IMR-90 (cell line): Measurements from ENCODE around the gene ARSJ. TPM values are rescaled to one million over a fixed set of nuclear protein-coding genes. Genes with fewer than 3 reads are reported as not detected.

Experiments
- ATAC-seq: fragments of 200-7000 bp; cut with Tn5 transposase; 2 replicates; pipeline ENCODE4 v1.9.1; 2020; ENCODE audit warnings: low read depth, mild to moderate bottlenecking, moderate library complexity
- BruUV-seq: library from RNA; stranded (reverse); fragments of 400-500 nt; replicated peaks from 2 replicates; lab custom pipeline; 2021; lab: Mats Ljungman, UMichigan
- CTCF ChIA-PET: fragments of 300-600 bp; formaldehyde crosslinking; extraction: SDS; loops from one replicate; lab custom pipeline; 2021; ENCODE audit warnings: antibody characterized with exemption; lab: Yijun Ruan, JAX
- POLR2A ChIA-PET: fragments of 300-600 bp; sonication (Branson Sonifier 250); formaldehyde crosslinking; loops from one replicate; lab custom pipeline; 2022; ENCODE audit warnings: antibody characterized with exemption; ENCODE audit not compliant: unreplicated experiment; lab: Charles Lee
- DNase-seq: peaks from one replicate; pipeline ENCODE4 v3.0.0; 2013
- H2AFZ ChIP-seq: replicated peaks from 2 replicates; pipeline ENCODE3; 2013; ENCODE audit warnings: low read length, mild to moderate bottlenecking; ENCODE audit not compliant: poor library complexity
- H2AK5ac ChIP-seq: 2 replicates; pipeline ENCODE4 v1.6.1; 2013; ENCODE audit warnings: low read depth, low read length, inconsistent platforms
- H2AK9ac ChIP-seq: replicated peaks from 2 replicates; pipeline ENCODE3; 2013; ENCODE audit warnings: mild to moderate bottlenecking, low read depth, low read length, moderate library complexity; ENCODE audit not compliant: poor library complexity
- H2BK120ac ChIP-seq: 2 replicates; pipeline ENCODE4 v1.6.1; 2013; ENCODE audit warnings: low read depth, low read length, inconsistent platforms
- H2BK15ac ChIP-seq: 3 replicates; pipeline ENCODE4 v1.6.1; 2013; ENCODE audit warnings: low read depth, low read length, inconsistent platforms
- H2BK20ac ChIP-seq: 2 replicates; pipeline ENCODE4 v1.6.1; 2013; ENCODE audit warnings: low read depth, mild to moderate bottlenecking, inconsistent platforms, low read length, moderate library complexity
- H2BK5ac ChIP-seq: 2 replicates; pipeline ENCODE4 v1.6.1; 2013; ENCODE audit warnings: mild to moderate bottlenecking, low read depth, low read length, inconsistent platforms; ENCODE audit not compliant: poor library complexity, severe bottlenecking
- H3K14ac ChIP-seq: replicated peaks from 2 replicates; pipeline ENCODE4 v1.6.1; 2013; ENCODE audit warnings: low read depth, low read length, inconsistent platforms
- H3K18ac ChIP-seq: 2 replicates; pipeline ENCODE4 v1.6.1; 2013; ENCODE audit warnings: low read depth, low read length, control low read depth
- H3K23ac ChIP-seq: 2 replicates; pipeline ENCODE4 v1.6.1; 2013; ENCODE audit warnings: low read depth, low read length, inconsistent platforms
- H3K27ac ChIP-seq: 2 replicates; pipeline ENCODE4 v1.5.1; 2013; ENCODE audit warnings: mild to moderate bottlenecking, control low read depth, low read length; ENCODE audit not compliant: insufficient read depth
- H3K27me3 ChIP-seq: 2 replicates; pipeline ENCODE4 v1.6.1; 2013; ENCODE audit warnings: low read length; ENCODE audit not compliant: control insufficient read depth, insufficient read depth
- H3K36me3 ChIP-seq: 2 replicates; pipeline ENCODE4 v1.6.1; 2013; ENCODE audit warnings: low read length, mixed read lengths; ENCODE audit not compliant: control insufficient read depth, insufficient read depth
- H3K4ac ChIP-seq: 2 replicates; pipeline ENCODE4 v1.6.1; 2013; ENCODE audit warnings: low read depth, low read length, inconsistent platforms
- H3K4me1 ChIP-seq: 2 replicates; pipeline ENCODE4 v1.6.1; 2013; ENCODE audit warnings: low read length, mixed read lengths; ENCODE audit not compliant: control insufficient read depth, insufficient read depth
- H3K4me2 ChIP-seq: 2 replicates; pipeline ENCODE4 v1.6.1; 2013; ENCODE audit warnings: low read depth, mild to moderate bottlenecking, control low read depth, low read length, moderate library complexity
- H3K4me3 ChIP-seq: 2 replicates; pipeline ENCODE4 v1.5.1; 2013; ENCODE audit warnings: low read depth, mild to moderate bottlenecking, control low read depth, low read length, moderate library complexity; ENCODE audit not compliant: insufficient read depth
- H3K56ac ChIP-seq: 2 replicates; pipeline ENCODE4 v1.6.1; 2013; ENCODE audit warnings: low read length, inconsistent platforms; ENCODE audit not compliant: insufficient read depth; ENCODE audit errors: extremely low read depth
- H3K79me1 ChIP-seq, 2 experiments: 2 replicates each; pipeline ENCODE4 v1.6.1; 2013; ENCODE audit warnings: low read length in 2 of 2, inconsistent platforms in 1 of 2, low read depth in 1 of 2
- H3K9ac ChIP-seq: 2 replicates; pipeline ENCODE4 v1.6.1; 2013; ENCODE audit warnings: low read depth, low read length, control low read depth
- H3K9me1 ChIP-seq: 2 replicates; pipeline ENCODE4 v1.6.1; 2013; ENCODE audit warnings: low read length, inconsistent platforms; ENCODE audit not compliant: insufficient read depth
- H3K9me3 ChIP-seq: 2 replicates; pipeline ENCODE4 v1.6.1; 2013; ENCODE audit warnings: low read length; ENCODE audit not compliant: control insufficient read depth, insufficient read depth
- H4K20me1 ChIP-seq: 2 replicates; pipeline ENCODE4 v1.6.1; 2013; ENCODE audit warnings: low read length, inconsistent platforms; ENCODE audit not compliant: insufficient read depth
- H4K5ac ChIP-seq: 2 replicates; pipeline ENCODE4 v1.6.1; 2013; ENCODE audit warnings: mild to moderate bottlenecking, low read depth, low read length, control low read depth
- H4K8ac ChIP-seq, 2 experiments: 2 replicates each; pipeline ENCODE4 v1.6.1; 2013; ENCODE audit warnings: low read depth in 2 of 2, low read length in 2 of 2, control low read depth in 1 of 2, inconsistent platforms in 1 of 2
- H4K91ac ChIP-seq: 2 replicates; pipeline ENCODE4 v1.6.1; 2013; ENCODE audit warnings: low read depth, low read length, inconsistent platforms; ENCODE audit not compliant: insufficient read depth
- BHLHE40 ChIP-seq: fragments of 150-350 bp; IDR thresholded peaks from 2 replicates; pipeline ENCODE4 v1.6.1; 2016; ENCODE audit warnings: mild to moderate bottlenecking, low read depth, low read length
- CHD1 ChIP-seq: IDR thresholded peaks from 2 replicates; pipeline ENCODE4 v1.6.1; 2012; ENCODE audit warnings: low read depth, low read length, improper control_type of control experiment
- CTCF ChIP-seq: conservative IDR thresholded peaks from 2 replicates; pipeline ENCODE4 v1.5.1; 2012; ENCODE audit warnings: mild to moderate bottlenecking, low read depth, low read length, improper control_type of control experiment
- MAZ ChIP-seq: IDR thresholded peaks from 2 replicates; pipeline ENCODE4 v1.6.1; 2012; ENCODE audit warnings: low read depth, mild to moderate bottlenecking, low read length, improper control_type of control experiment, moderate library complexity, borderline replicate concordance
- WGBS, 2 experiments: methylation state at CpG; one replicate each; pipeline versions ENCODE4 v1.1.5 to v1.1.7; 2013; ENCODE audit warnings: missing lambda C conversion rate in 2 of 2; ENCODE audit not compliant: insufficient read length in 1 of 2; ENCODE audit errors: extremely low coverage in 2 of 2; 5-methylcytosine and 5-hydroxymethylcytosine counted together
- dilution Hi-C: fragments of 300-500 bp; cut with HindIII; formaldehyde crosslinking; loops from one replicate; pipeline ENCODE4 v1.14.3; 2018; ENCODE audit warnings: low sequenced_read_pairs; ENCODE audit not compliant: unreplicated experiment
- in situ Hi-C: fragments of 300-500 bp; cut with MboI; formaldehyde crosslinking; loops from 3 replicates; pipeline ENCODE4 v1.14.3; 2019; ENCODE audit warnings: low sequenced_read_pairs, inconsistent platforms, mixed read lengths
- intact Hi-C: fragments of 100-400 bp; cut with micrococcal nuclease; formaldehyde crosslinking; loops from 2 replicates; pipeline ENCODE4 v1.10.0; 2022
- polyA plus RNA-seq, 3 experiments: library from polyadenylated mRNA; depleted of rRNA; stranded (reverse); fragments of >200 nt; gene quantifications; 2 replicates each; pipeline ENCODE4 v1.2.3, GENCODE V29; 2012; ENCODE audit warnings: low replicate concordance in 1 of 3
- total RNA-seq: library from RNA; depleted of rRNA; stranded (reverse); fragments of >200 nt; gene quantifications from 2 replicates; pipeline ENCODE4 v1.2.3, GENCODE V29; 2012

Gene ARSJ
- total and polyA plus RNA-seq, 2 of the 4 experiments (the other 2 are of a cell fraction) = 47.7 to 143 TPM

GRCh38 chr4:113968473-113968872, 11.0 kb downstream of the ARSJ start:
- dilution Hi-C loops = no loop called here
- ATAC-seq (peak; percentile 25; the same call in 1 of the 2 replicates), DNase-seq (no peak)
- no peak overlapping the region for H3K9ac ChIP-seq
- peak overlapping the region; percentile 49; the same call in 1 of the 2 replicates for H2BK20ac ChIP-seq
- peaks cover 16% of the 10 kb centered on the region for H3K4me1 ChIP-seq
- H4K20me1 ChIP-seq = peaks cover 11% of the 10 kb centered on the region; the same call in 1 of the 2 replicates
- H4K91ac ChIP-seq = peak overlapping the region; percentile 31; the same call in 1 of the 2 replicates
- H3K36me3 ChIP-seq = peaks cover 21% of the 10 kb centered on the region
- H2AK5ac ChIP-seq = peak overlapping the region; percentile 86
- no peak overlapping the region for H2AFZ ChIP-seq
- peak overlapping the region; percentile 32; the same call in 1 of the 2 replicates for H3K56ac ChIP-seq
- H2BK15ac ChIP-seq = no peak overlapping the region; the same call in 2 of the 3 replicates
- H3K14ac ChIP-seq = peak overlapping the region; percentile 85
- H3K23ac ChIP-seq = peak overlapping the region; percentile 24; the same call in 1 of the 2 replicates
- peak overlapping the region; percentile 33; the same call in 1 of the 2 replicates for H4K5ac ChIP-seq
- H3K9me1 ChIP-seq = peaks cover 10% of the 10 kb centered on the region
- BruUV-seq = no TSS peak
- H2BK5ac ChIP-seq = peak overlapping the region; percentile 74
- no peaks in the 10 kb centered on the region for H3K9me3 ChIP-seq
- WGBS, 2 experiments = 100% methylated on average over 1 of the region's 2 CpGs; no CpG with 5 or more reads in 1 of the 2 experiments
- H3K4me3 ChIP-seq = no peak overlapping the region
- peak overlapping the region; percentile 64 for H3K4ac ChIP-seq
- peaks cover 12 to 38% of the 10 kb centered on the region in 2 experiments; a peak in 3 of 4 replicates for H3K79me1 ChIP-seq
- ChIA-PET CTCF (no interaction called here), POLR2A (no interaction called here)
- no peak overlapping the region for H2AK9ac ChIP-seq
- H4K8ac ChIP-seq = peak overlapping the region; percentile 42 to 68; a peak in 2 of 4 replicates
- no peak for TF ChIP-seq CHD1
- no peak for TF ChIP-seq MAZ
- TF ChIP-seq BHLHE40 = no peak
- no peak for TF ChIP-seq CTCF
- intact Hi-C loops = no loop called here
- H3K27ac ChIP-seq = peak overlapping the region; percentile 44; the same call in 1 of the 2 replicates
- no peak overlapping the region for H2BK120ac ChIP-seq
- peak overlapping the region; percentile 12; the same call in 1 of the 2 replicates for H3K4me2 ChIP-seq
- H3K18ac ChIP-seq = peak overlapping the region; percentile 11; the same call in 1 of the 2 replicates
- H3K27me3 ChIP-seq = no peaks in the 10 kb centered on the region
- in situ Hi-C loops = no loop called here
